ENCODE measurements around the gene KCNJ11. TPM values are rescaled to one million over a fixed set of nuclear protein-coding genes. Genes with fewer than 3 reads are reported as not detected.

KCNJ11 gene
- polyA plus RNA-seq, 1 donor from 2014 or later, result 8.0 TPM

- Histone ChIP-seq H2AFZ (ENCODE audit: low read depth, low read length) (no peak overlapping the region), H3K27ac (ENCODE audit: low read length) (no peak overlapping the region), H3K9me2 (ENCODE audit: insufficient read depth, low read length) (no peaks in the 10 kb centered on the region), H4K20me1 (ENCODE audit: insufficient read depth) (no peaks in the 10 kb centered on the region), H3K27me3 (ENCODE audit: insufficient read depth, low read depth, low read length) (peaks cover 27% of the 10 kb centered on the region), H3K4me2 (ENCODE audit: low read length) (no peak overlapping the region), H3K9me3 (ENCODE audit: low read length) (no peaks in the 10 kb centered on the region), H3K9ac (ENCODE audit: low read length) (peak overlapping the region; percentile 78), H3K79me2 (replicated peaks; ENCODE audit: insufficient read depth, low read length) (no peaks in the 10 kb centered on the region), H3K36me3 (ENCODE audit: insufficient read depth, low read length) (no peaks in the 10 kb centered on the region), H3F3A (ENCODE audit: insufficient read depth, low read length, poor library complexity, severe bottlenecking) (peaks cover 3% of the 10 kb centered on the region), H3K4me3 (ENCODE audit: low read length) (peak overlapping the region; percentile 81)
- TF ChIP-seq EP300 (conservative IDR thresholded peaks at IDR 0.05; ENCODE audit: poor library complexity, severe bottlenecking), result no peak
- no peak for TF ChIP-seq MXI1 (conservative IDR thresholded peaks at IDR 0.05; ENCODE audit: poor library complexity, severe bottlenecking)
- TF ChIP-seq, protein P1, sequence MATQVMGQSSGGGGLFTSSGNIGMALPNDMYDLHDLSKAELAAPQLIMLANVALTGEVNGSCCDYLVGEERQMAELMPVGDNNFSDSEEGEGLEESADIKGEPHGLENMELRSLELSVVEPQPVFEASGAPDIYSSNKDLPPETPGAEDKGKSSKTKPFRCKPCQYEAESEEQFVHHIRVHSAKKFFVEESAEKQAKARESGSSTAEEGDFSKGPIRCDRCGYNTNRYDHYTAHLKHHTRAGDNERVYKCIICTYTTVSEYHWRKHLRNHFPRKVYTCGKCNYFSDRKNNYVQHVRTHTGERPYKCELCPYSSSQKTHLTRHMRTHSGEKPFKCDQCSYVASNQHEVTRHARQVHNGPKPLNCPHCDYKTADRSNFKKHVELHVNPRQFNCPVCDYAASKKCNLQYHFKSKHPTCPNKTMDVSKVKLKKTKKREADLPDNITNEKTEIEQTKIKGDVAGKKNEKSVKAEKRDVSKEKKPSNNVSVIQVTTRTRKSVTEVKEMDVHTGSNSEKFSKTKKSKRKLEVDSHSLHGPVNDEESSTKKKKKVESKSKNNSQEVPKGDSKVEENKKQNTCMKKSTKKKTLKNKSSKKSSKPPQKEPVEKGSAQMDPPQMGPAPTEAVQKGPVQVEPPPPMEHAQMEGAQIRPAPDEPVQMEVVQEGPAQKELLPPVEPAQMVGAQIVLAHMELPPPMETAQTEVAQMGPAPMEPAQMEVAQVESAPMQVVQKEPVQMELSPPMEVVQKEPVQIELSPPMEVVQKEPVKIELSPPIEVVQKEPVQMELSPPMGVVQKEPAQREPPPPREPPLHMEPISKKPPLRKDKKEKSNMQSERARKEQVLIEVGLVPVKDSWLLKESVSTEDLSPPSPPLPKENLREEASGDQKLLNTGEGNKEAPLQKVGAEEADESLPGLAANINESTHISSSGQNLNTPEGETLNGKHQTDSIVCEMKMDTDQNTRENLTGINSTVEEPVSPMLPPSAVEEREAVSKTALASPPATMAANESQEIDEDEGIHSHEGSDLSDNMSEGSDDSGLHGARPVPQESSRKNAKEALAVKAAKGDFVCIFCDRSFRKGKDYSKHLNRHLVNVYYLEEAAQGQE (IDR thresholded peaks at IDR 0.05; ENCODE audit: borderline replicate concordance), result no peak
- no peak for TF ChIP-seq CTCF (IDR thresholded peaks at IDR 0.05; ENCODE audit: poor library complexity, severe bottlenecking)
- no peak for TF ChIP-seq TAF1 (IDR thresholded peaks at IDR 0.05; ENCODE audit: low read depth)
- no peak for TF ChIP-seq EZH2 (IDR thresholded peaks at IDR 0.05; ENCODE audit: borderline replicate concordance, insufficient read depth, low read length, poor library complexity, severe bottlenecking)
- TF ChIP-seq POLR2AphosphoS5 (IDR thresholded peaks at IDR 0.05), result no peak
- no peak for TF ChIP-seq RAD21 (conservative IDR thresholded peaks at IDR 0.05)
- TF ChIP-seq SMC3 (conservative IDR thresholded peaks at IDR 0.05; ENCODE audit: poor library complexity), result no peak
Measured at GRCh38 chr11:17350455-17351171, 37.8 kb downstream of the KCNJ11 start.

- H2AFZ ChIP-seq (ENCODE audit: low read depth, low read length), result no peak overlapping the region
- no peak overlapping the region for H3K9ac ChIP-seq (ENCODE audit: low read length)
- peaks cover 23% of the 10 kb centered on the region for H3K27me3 ChIP-seq (ENCODE audit: insufficient read depth, low read depth, low read length)
- H3K9me3 ChIP-seq (ENCODE audit: low read length), result no peaks in the 10 kb centered on the region
- H3K4me3 ChIP-seq (ENCODE audit: low read length), result no peak overlapping the region
- no peaks in the 10 kb centered on the region for H3F3A ChIP-seq (ENCODE audit: insufficient read depth, low read length, poor library complexity, severe bottlenecking)
- no peaks in the 10 kb centered on the region for H3K9me2 ChIP-seq (ENCODE audit: insufficient read depth, low read length)
- H3K27ac ChIP-seq (ENCODE audit: low read length), result no peak overlapping the region
- no peaks in the 10 kb centered on the region for H4K20me1 ChIP-seq (ENCODE audit: insufficient read depth)
- no peaks in the 10 kb centered on the region for H3K36me3 ChIP-seq (ENCODE audit: insufficient read depth, low read length)
- TF ChIP-seq, protein P1 (IDR thresholded peaks at IDR 0.05; ENCODE audit: borderline replicate concordance), result no peak
- TF ChIP-seq POLR2AphosphoS5 (IDR thresholded peaks at IDR 0.05), result no peak
- no peak for TF ChIP-seq RAD21 (conservative IDR thresholded peaks at IDR 0.05)
- TF ChIP-seq SMC3 (conservative IDR thresholded peaks at IDR 0.05; ENCODE audit: poor library complexity), result no peak
- no peak for TF ChIP-seq CTCF (IDR thresholded peaks at IDR 0.05; ENCODE audit: poor library complexity, severe bottlenecking)
- TF ChIP-seq EP300 (conservative IDR thresholded peaks at IDR 0.05; ENCODE audit: poor library complexity, severe bottlenecking), result no peak
- TF ChIP-seq MXI1 (conservative IDR thresholded peaks at IDR 0.05; ENCODE audit: poor library complexity, severe bottlenecking), result no peak
- no peak for TF ChIP-seq EZH2 (IDR thresholded peaks at IDR 0.05; ENCODE audit: borderline replicate concordance, insufficient read depth, low read length, poor library complexity, severe bottlenecking)
- TF ChIP-seq TAF1 (IDR thresholded peaks at IDR 0.05; ENCODE audit: low read depth), result no peak
- no peaks in the 10 kb centered on the region for H3K79me2 ChIP-seq (replicated peaks; ENCODE audit: insufficient read depth, low read length)
- H3K4me2 ChIP-seq (ENCODE audit: low read length), result no peak overlapping the region
Measured at GRCh38 chr11:17347676-17348075, 40.8 kb downstream of the KCNJ11 start.

Measured in neural cell (in vitro differentiated cells).